Measurements from ENCODE around the gene ADRB2. TPM values are rescaled to one million over a fixed set of nuclear protein-coding genes. Genes with fewer than 3 reads are reported as not detected.
A peak's percentile ranks its signal among the peaks of the same experiment; 100 is the strongest.

The ADRB2 gene
- total RNA-seq (2021; ENCODE audit: unreplicated experiment): 0.25 TPM
- polyA plus RNA-seq (2012): 0.05 and 0.11 TPM in 2 replicates
- Bru-seq, nascent RNA: percentile 27 among the genes with signal in this experiment
- percentile 30 among the genes with signal in this experiment for BruChase-seq, experiment 1, labeled RNA remaining after a 6-hour chase
- percentile 20 among the genes with signal in this experiment for BruChase-seq, experiment 2, labeled RNA remaining after a 2-hour chase
- long read RNA-seq: 0 reads

- peak within 1 kb of the TSS; percentile 58 to 60 for H3K4me3 ChIP-seq (replicated peaks in 1 of 2; ENCODE audit: low read depth in 1 of 2, low read length in 2 of 2)
- ChIA-PET CTCF (interaction anchor here (0.6 to 1.0 kb wide), 2 partner anchors 85 to 131 kb away, joined by 4 read pairs; no protein-coding TSS in a partner anchor), RAD21 (ENCODE audit: low non-redundant PET in 1 of 2, low total read pairs in 2 of 2, uncharacterized antibody in 2 of 2, unreplicated experiment in 2 of 2) (no interaction called here), POLR2A (interaction anchor here (0.6 to 1.2 kb wide), 2 partner anchors 26 to 36 kb away, joined by 4 read pairs; no protein-coding TSS in a partner anchor)
- DNase-seq (ENCODE audit: low read depth, low spot score): peak; percentile 74
- H3K9me3 ChIP-seq (ENCODE audit: control insufficient read depth in 1 of 2, insufficient read depth in 1 of 2, low read depth in 1 of 2, low read length in 2 of 2): no peaks in the 10 kb centered on the region
- no peaks in the 10 kb centered on the region for H4K20me1 ChIP-seq (ENCODE audit: insufficient read depth)
- no peak within 1 kb of the TSS; the same call in 1 of the 2 replicates for H3K27ac ChIP-seq (ENCODE audit: low read depth, low read length)
- H3K9me2 ChIP-seq (ENCODE audit: insufficient read depth): no peaks in the 10 kb centered on the region
- ATAC-seq: peak; percentile 97
- peaks cover 5 to 14% of the 10 kb centered on the region in 2 experiments; a peak in 2 of 4 replicates for H3K4me1 ChIP-seq (ENCODE audit: control insufficient read depth in 1 of 2, insufficient read depth in 2 of 2, low read length in 2 of 2)
- BruUV-seq (replicated peaks): no TSS peak
- no peaks in the 10 kb centered on the region for H3K27me3 ChIP-seq (ENCODE audit: insufficient read depth, low read length)
- peak within 1 kb of the TSS; percentile 96 for H3K4me2 ChIP-seq (ENCODE audit: low read length)
- no peaks in the 10 kb centered on the region for H3K36me3 ChIP-seq (ENCODE audit: control insufficient read depth in 1 of 2, insufficient read depth in 2 of 2, low read length in 2 of 2)
- peak within 1 kb of the TSS; percentile 39 for H3K9ac ChIP-seq (ENCODE audit: low read length)
- H3K79me2 ChIP-seq (ENCODE audit: insufficient read depth, low read length): no peaks in the 10 kb centered on the region
- intact Hi-C loops (cut with micrococcal nuclease): loop anchor here (10.0 kb wide), 1 partner anchor 209 kb away; no protein-coding TSS in a partner anchor
- H2AFZ ChIP-seq (ENCODE audit: low read depth, low read length, poor library complexity, severe bottlenecking): peak within 1 kb of the TSS; percentile 96
- no peak for TF ChIP-seq RAD21 (IDR thresholded peaks at IDR 0.05; ENCODE audit: low read depth)
- TF ChIP-seq EZH2 (IDR thresholded peaks at IDR 0.05): no peak
- TF ChIP-seq TCF7L2 (IDR thresholded peaks at IDR 0.05; ENCODE audit: borderline replicate concordance, extremely low read depth, insufficient read depth, insufficient read length): peak; percentile 23
- TF ChIP-seq, protein P1, sequence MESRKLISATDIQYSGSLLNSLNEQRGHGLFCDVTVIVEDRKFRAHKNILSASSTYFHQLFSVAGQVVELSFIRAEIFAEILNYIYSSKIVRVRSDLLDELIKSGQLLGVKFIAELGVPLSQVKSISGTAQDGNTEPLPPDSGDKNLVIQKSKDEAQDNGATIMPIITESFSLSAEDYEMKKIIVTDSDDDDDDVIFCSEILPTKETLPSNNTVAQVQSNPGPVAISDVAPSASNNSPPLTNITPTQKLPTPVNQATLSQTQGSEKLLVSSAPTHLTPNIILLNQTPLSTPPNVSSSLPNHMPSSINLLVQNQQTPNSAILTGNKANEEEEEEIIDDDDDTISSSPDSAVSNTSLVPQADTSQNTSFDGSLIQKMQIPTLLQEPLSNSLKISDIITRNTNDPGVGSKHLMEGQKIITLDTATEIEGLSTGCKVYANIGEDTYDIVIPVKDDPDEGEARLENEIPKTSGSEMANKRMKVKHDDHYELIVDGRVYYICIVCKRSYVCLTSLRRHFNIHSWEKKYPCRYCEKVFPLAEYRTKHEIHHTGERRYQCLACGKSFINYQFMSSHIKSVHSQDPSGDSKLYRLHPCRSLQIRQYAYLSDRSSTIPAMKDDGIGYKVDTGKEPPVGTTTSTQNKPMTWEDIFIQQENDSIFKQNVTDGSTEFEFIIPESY (IDR thresholded peaks at IDR 0.05; ENCODE audit: extremely low read depth, insufficient replicate concordance, low read length): no peak
- no peak for TF ChIP-seq ZNF274 (IDR thresholded peaks at IDR 0.05; ENCODE audit: low read depth, low read length)
- no peak; the same call in 1 of the 2 replicates for TF ChIP-seq POLR2AphosphoS5 (IDR thresholded peaks at IDR 0.05; ENCODE audit: low read depth, low read length)
- no peak for TF ChIP-seq POLR2A (IDR thresholded peaks at IDR 0.05; ENCODE audit: borderline replicate concordance, extremely low read depth, insufficient read depth, insufficient read length)
- TF ChIP-seq, protein P2, sequence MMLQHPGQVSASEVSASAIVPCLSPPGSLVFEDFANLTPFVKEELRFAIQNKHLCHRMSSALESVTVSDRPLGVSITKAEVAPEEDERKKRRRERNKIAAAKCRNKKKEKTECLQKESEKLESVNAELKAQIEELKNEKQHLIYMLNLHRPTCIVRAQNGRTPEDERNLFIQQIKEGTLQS (IDR thresholded peaks at IDR 0.05): no peak
- no peak for TF ChIP-seq EZH2phosphoT487 (IDR thresholded peaks at IDR 0.05; ENCODE audit: borderline replicate concordance)
- no peak for TF ChIP-seq SRF (IDR thresholded peaks at IDR 0.05; ENCODE audit: low read depth)
- TF ChIP-seq ELF1 (IDR thresholded peaks at IDR 0.05; ENCODE audit: borderline replicate concordance, low read depth): no peak
- TF ChIP-seq EGR1 (IDR thresholded peaks at IDR 0.05; ENCODE audit: low read depth): no peak
- no peak for TF ChIP-seq FOSL1 (IDR thresholded peaks at IDR 0.05; ENCODE audit: low read depth)
- TF ChIP-seq CBX3 (IDR thresholded peaks at IDR 0.05; ENCODE audit: low read depth): no peak
- TF ChIP-seq CTCF (IDR thresholded peaks at IDR 0.05 in 2 of 3, conservative IDR thresholded peaks at IDR 0.05 in 1 of 3; ENCODE audit: borderline replicate concordance in 1 of 3, insufficient read depth in 1 of 3, low read depth in 2 of 3, low read length in 2 of 3): no peak; a peak in 1 of 6 replicates
- TF ChIP-seq SP1 (IDR thresholded peaks at IDR 0.05; ENCODE audit: low read depth): peak; percentile 27; the same call in 1 of the 2 replicates
- no peak for TF ChIP-seq CEBPB (IDR thresholded peaks at IDR 0.05; ENCODE audit: low read depth)
- TF ChIP-seq, protein P3, sequence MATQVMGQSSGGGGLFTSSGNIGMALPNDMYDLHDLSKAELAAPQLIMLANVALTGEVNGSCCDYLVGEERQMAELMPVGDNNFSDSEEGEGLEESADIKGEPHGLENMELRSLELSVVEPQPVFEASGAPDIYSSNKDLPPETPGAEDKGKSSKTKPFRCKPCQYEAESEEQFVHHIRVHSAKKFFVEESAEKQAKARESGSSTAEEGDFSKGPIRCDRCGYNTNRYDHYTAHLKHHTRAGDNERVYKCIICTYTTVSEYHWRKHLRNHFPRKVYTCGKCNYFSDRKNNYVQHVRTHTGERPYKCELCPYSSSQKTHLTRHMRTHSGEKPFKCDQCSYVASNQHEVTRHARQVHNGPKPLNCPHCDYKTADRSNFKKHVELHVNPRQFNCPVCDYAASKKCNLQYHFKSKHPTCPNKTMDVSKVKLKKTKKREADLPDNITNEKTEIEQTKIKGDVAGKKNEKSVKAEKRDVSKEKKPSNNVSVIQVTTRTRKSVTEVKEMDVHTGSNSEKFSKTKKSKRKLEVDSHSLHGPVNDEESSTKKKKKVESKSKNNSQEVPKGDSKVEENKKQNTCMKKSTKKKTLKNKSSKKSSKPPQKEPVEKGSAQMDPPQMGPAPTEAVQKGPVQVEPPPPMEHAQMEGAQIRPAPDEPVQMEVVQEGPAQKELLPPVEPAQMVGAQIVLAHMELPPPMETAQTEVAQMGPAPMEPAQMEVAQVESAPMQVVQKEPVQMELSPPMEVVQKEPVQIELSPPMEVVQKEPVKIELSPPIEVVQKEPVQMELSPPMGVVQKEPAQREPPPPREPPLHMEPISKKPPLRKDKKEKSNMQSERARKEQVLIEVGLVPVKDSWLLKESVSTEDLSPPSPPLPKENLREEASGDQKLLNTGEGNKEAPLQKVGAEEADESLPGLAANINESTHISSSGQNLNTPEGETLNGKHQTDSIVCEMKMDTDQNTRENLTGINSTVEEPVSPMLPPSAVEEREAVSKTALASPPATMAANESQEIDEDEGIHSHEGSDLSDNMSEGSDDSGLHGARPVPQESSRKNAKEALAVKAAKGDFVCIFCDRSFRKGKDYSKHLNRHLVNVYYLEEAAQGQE (IDR thresholded peaks at IDR 0.05; ENCODE audit: low read depth): no peak
These were observed at the start of gene ADRB2 for GRCh38 chr5:148826053-148826738. Gene ADRB2 (plus strand): TSS chr5:148826611. CDS start chr5:148826832, 221 bp downstream.

Data from HCT116 (cell line).